ENCODE results near the gene EDC3. TPM values are rescaled to one million over a fixed set of nuclear protein-coding genes. Genes with fewer than 3 reads are reported as not detected.

EDC3 gene
- total and polyA plus RNA-seq, 12 donors: 3.9 to 25.3 (median 16.1) TPM

GRCh38 chr15:74642348-74642733 lies 53.5 kb downstream of the EDC3 start:
- intact Hi-C loops (cut with DNase I): no loop called here
- H3K27me3 ChIP-seq: no peaks in the 10 kb centered on the region
- DNase-seq: no peak
- WGBS, 4 donors: 63 to 76% (median 65%) methylated on average over 4 of the region's 4 CpGs
- TF ChIP-seq CTCF (IDR thresholded peaks at IDR 0.05) (no peak), POLR2A (IDR thresholded peaks at IDR 0.05) (no peak)
- no peaks in the 10 kb centered on the region for H3K9me3 ChIP-seq (replicated peaks in 1 of 3)
- H3K36me3 ChIP-seq (replicated peaks in 1 of 2): peaks cover 0 to 24% of the 10 kb centered on the region in 2 donors
- peaks cover 0 to 15% of the 10 kb centered on the region in 2 donors for H3K4me1 ChIP-seq (replicated peaks in 1 of 2)
- no peak overlapping the region for H3K4me3 ChIP-seq
- peak overlapping the region in 1 of 5 donors; percentile 31 for H3K27ac ChIP-seq

GRCh38 chr15:74641151-74641550 lies 54.7 kb downstream of the EDC3 start:
- no peaks in the 10 kb centered on the region for H3K9me3 ChIP-seq (replicated peaks in 1 of 3)
- no peak overlapping the region for H3K4me3 ChIP-seq
- no peak overlapping the region for H3K27ac ChIP-seq
- WGBS, 4 donors: 82 to 95% (median 87%) methylated on average over 1 of the region's 1 CpG
- no peak for TF ChIP-seq CTCF (IDR thresholded peaks at IDR 0.05)
- TF ChIP-seq POLR2A (IDR thresholded peaks at IDR 0.05): no peak
- H3K4me1 ChIP-seq (replicated peaks in 1 of 2): peaks cover 0 to 12% of the 10 kb centered on the region in 2 donors
- intact Hi-C loops (cut with DNase I): no loop called here
- H3K27me3 ChIP-seq: no peaks in the 10 kb centered on the region
- H3K36me3 ChIP-seq (replicated peaks in 1 of 2): peaks cover 0 to 36% of the 10 kb centered on the region in 2 donors
- no peak for DNase-seq

- Histone ChIP-seq H3K36me3 (replicated peaks in 1 of 2) (peaks cover 0 to 78% of the 10 kb centered on the region in 2 donors), H3K9me3 (replicated peaks in 1 of 3) (no peaks in the 10 kb centered on the region), H3K27ac (no peak overlapping the region), H3K27me3 (no peaks in the 10 kb centered on the region), H3K4me1 (replicated peaks in 1 of 2) (no peaks in the 10 kb centered on the region), H3K4me3 (no peak overlapping the region)
- no peak for TF ChIP-seq POLR2A (IDR thresholded peaks at IDR 0.05)
- no peak for TF ChIP-seq CTCF (IDR thresholded peaks at IDR 0.05)
- intact Hi-C loops (cut with DNase I): loop anchor here (10.0 kb wide), 2 partner anchors 252 to 318 kb away; partner anchors contain the start of gene RPP25 (in 1 of the 2)
- WGBS, 4 donors: 68 to 91% (median 75%) methylated on average over 1 of the region's 1 CpG
- DNase-seq: no peak
Observed at GRCh38 chr15:74636984-74637383, 58.8 kb downstream of the EDC3 start.

GRCh38 chr15:74635228-74635627 lies 60.6 kb downstream of the EDC3 start:
- H3K4me1 ChIP-seq (replicated peaks in 1 of 2): no peaks in the 10 kb centered on the region
- TF ChIP-seq CTCF (IDR thresholded peaks at IDR 0.05) (peak; percentile 60 to 92 (median 88)), POLR2A (IDR thresholded peaks at IDR 0.05) (no peak)
- intact Hi-C loops (cut with DNase I): loop anchor here (2.0 to 10.0 kb wide), 3 partner anchors 134 to 320 kb away; partner anchors contain the start of gene RPP25 (in 1 of the 2)
- H3K9me3 ChIP-seq (replicated peaks in 1 of 3): no peaks in the 10 kb centered on the region
- peak; percentile 54 to 80 (median 63) for DNase-seq
- peaks cover 0 to 88% of the 10 kb centered on the region in 2 donors for H3K36me3 ChIP-seq (replicated peaks in 1 of 2)
- 2 to 60% (median 16%) methylated on average over 1 to 5 of the region's 5 CpGs for whole genome bisulfite sequencing, 4 donors
- H3K4me3 ChIP-seq: no peak overlapping the region
- no peaks in the 10 kb centered on the region for H3K27me3 ChIP-seq
- H3K27ac ChIP-seq: no peak overlapping the region
